DMS53 treated with DMSO at 0.1 percent for 48 hours (cell line): ENCODE measurements around the gene VKORC1L1.
"Not testable (repeated sequence)": the region's sequence is repeated elsewhere in the genome, so short reads cannot be mapped to it uniquely, and the experiment has no call there.

Source experiments
- DNase-seq: peaks from one replicate; lab custom pipeline; 2025; ENCODE audit not compliant: unreplicated experiment; lab: John Stamatoyannopoulos, UW

Gene VKORC1L1

DNA sequence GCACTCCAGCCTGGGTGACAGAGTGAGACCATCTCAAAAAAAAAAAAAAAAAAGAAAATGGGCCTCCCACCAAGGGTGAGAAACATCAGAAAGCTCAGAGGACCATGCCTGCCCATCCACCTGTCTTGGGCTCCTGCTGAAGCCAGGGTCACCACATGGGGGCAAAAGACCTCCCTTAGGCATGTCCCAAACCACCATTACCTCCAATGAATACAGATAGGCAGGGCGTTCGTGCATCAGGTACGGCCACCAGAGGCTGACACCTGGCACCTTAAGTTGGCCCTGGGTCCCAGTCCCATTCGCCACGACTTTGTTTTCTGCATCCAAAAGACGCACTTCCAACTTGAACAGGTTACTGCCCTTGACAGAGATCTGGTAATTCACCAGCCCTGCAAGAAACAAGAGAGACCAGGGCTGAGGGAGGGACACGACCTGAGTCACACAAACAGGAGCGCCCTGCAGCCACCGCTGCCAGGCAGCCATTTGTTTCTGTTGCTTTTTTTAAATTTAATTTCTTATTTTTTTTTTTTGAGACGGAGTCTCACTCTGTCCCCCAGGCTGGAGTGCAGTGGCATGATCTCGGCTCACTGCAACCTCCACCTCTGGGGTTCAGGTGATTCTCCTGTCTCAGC lies 103.1 kb downstream of the VKORC1L1 start:
- DNase-seq: no peak

DNA sequence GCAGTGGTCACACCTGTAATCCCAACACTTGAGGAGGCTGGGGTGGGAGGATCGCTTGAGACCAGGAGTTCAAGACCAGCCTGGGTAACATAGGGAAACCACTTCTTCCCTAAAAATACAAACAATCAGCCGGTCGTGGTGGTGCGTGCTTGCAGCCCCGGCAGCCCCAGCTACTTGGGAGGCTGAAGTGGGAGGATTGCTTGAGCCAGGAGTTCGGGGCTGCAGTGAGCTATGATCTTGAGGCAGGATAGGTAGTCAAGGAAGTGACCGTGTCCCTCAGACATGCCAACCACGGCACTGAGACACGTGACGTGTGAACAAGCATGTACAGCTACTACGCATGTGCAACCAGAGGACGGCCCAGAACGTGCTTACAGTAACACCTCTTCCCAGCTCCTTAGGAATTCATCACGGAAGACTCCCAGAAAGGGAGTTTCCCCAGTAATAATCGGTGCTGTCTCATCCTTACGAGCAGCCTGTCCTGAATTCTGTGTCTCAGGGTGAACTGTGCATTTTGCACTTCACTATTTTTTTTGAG lies 103.9 kb downstream of the VKORC1L1 start:
- DNase-seq: no peak

DNA sequence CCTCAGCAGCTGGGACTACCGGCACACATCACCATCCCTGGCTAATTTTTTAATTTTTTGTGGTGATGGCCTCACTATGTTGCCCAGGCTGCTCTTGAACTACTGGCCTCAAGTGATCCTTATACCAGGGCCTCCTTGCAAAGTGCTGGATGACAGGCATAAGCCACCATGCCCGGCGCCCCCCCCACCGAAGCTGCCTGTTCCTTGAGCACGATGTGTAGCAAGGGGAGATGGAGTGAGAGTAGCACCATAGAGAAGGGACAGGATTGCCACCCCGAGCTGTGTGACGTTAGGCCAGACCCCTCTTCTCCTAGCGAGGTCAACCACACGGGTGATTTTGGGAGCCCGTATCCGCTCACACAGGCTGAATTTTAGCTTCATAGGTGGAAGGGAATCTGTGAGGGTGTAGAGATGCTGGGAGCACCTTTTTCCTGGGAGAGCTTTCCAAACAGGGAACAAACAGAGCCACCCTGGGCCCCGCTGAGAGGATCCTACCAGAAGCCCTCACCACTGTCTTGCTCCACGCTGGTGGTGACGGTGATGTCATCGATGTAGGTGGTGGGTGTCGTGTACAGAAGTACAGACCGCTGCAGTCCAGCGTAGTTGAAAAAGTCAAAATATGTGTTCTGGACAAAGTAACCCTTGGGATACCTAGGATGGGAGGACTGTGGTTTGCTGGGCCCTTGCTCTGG lies 106.2 kb downstream of the VKORC1L1 start:
- no peak for DNase-seq

GRCh38 chr7:65979583-65980477 lies 107.0 kb downstream of the VKORC1L1 start:
- no peak for DNase-seq

DNA sequence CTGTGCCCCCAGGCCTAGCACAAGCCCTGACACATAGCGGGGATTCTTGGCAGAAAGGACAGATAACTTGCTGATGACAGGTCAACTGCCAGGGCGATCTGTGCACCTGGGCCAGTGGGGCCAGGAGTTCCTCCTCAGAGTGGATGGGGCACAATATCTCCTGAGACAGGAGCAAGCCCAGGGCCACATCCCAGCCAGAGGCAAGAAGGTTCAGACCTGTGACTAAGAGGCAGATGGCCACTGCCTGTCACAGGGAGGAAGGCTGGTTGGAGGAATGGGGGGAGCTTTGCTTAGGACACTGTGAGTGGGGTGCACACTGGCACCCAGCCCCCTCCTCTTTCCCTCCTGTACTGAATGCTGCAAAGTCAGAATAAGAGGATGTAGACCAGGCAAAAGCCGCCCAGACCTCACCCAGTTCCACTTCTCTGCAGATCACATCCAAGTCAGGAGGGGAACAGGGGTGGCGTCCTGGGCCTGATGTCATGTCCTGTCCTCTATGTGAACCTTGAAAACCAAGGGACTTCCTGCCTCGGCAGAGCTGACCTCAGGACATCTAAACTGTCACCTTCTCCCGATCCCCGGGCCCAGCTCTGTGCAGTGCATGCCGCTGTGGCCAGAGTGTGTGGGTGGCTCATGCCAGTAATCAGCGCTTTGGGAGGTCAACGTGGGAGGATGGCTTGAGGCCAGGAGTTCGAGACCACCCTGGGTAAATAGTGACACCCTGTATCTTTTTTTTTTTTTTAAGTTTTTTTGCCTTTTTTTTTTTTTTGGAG lies 107.8 kb downstream of the VKORC1L1 start:
- DNase-seq: no peak

DNA sequence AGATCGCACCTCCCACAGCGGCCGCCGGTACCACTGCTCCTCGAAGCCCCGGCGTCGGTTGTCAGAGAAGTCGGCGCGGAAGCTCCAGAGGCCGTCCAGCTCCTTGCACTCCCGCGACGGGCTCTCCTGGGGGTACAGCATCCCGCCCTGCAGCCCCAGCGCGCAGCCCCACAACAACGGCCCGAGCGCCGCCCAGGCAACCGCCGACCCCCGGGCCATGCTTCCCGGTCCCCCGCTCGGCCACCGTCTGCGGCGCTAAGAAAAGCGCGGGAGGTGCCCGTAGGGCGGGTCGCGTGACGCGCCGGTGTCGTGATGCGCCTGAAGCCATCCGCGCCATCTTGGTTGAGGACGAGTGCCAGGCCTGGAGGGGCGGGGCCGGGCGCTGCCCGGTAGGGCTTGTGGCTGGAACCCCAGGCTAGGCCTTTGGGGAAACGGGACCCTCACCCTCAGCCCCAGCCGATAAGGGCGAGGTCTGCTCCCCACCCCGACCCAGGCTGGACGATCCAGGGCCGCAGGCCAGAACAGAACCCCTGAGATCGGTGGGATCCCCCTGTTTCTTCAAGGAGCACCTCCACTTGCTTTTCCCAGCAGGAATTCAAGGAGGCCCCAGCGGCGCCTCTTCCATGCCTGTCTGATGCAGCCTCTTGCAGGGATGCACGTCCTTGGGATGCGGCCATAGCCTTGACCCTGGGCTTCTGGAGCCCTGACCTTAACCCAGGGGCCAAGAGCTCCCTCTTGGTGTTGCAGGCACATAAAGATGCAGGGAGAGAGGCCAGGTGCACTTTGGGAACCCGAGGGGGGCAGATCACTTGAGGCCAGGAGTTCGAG lies 109.3 kb downstream of the VKORC1L1 start, which contains the start of gene GUSB:
Gene GUSB, minus strand, starts transcription at position 249 of the 828 bp plus-strand sequence. Its CDS starts 30 bp downstream, at position 219.
- DNase-seq: peak; percentile 85

GRCh38 chr7:65983965-65984658 lies 111.2 kb downstream of the VKORC1L1 start:
- DNase-seq: no peak

DNA sequence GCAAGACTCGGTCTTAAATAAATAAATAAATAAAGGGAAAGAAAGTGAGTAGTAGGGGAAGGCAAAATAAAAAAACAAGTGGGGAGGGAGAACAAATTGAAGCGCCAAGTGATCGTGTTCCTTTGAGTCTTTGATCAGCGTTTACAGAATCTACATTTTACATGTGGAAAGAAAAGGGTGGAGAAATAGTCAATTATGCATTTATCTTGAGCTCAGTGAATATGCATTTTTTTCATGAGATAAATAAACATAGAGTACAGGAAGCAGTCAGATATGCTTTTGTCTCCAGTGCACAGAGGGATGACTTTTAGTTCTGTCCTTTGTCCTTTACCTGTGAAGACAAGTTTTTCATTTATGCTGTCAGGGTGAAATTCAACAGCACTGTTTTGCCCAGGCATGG lies 115.2 kb downstream of the VKORC1L1 start:
- no peak for DNase-seq

DNA sequence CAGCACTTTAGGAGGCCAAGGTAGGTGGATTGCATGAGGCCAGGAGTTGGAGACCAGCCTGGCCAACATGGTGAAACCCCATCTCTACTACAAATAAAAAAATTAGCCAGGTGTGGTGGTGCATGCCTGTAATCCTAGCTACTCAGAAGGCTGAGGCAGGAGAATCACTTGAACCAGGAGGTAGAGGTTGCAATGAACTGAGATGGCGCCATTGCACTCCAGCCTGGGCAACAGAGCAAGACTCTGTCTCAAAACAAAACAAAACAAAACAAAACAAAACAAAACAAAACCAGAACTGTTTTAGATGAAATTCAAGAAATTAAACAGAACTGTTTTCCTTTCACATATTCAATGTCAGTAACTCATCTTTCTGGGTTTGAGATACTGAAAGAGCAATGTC lies 115.6 kb downstream of the VKORC1L1 start:
- DNase-seq: not testable (repeated sequence)

GRCh38 chr7:65989694-65990080 lies 116.8 kb downstream of the VKORC1L1 start:
- no peak for DNase-seq

DNA sequence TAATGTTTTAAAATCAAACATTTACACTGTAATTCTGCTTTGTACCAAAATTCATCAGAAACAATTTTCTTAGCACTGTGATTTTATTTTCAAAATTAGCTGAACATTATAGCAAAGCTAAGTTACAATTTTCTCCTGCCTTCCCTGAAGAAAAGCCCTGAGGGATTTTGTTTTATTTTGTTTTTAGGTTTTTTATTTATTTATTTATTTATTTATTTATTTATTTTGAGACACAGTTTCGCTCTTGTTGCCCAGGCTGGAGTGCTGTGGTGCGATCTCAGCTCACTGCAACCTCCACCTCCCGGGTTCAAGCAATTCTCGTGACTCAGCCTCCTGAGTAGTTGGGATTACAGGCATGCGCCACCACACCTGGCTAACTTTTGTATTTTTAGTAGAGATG lies 119.0 kb downstream of the VKORC1L1 start:
- not testable (repeated sequence) for DNase-seq

- DNase-seq: no peak
Measured at GRCh38 chr7:65992526-65992925, 119.7 kb downstream of the VKORC1L1 start.

GRCh38 chr7:65994984-65995383 lies 122.1 kb downstream of the VKORC1L1 start:
- DNase-seq: not testable (repeated sequence)

DNA sequence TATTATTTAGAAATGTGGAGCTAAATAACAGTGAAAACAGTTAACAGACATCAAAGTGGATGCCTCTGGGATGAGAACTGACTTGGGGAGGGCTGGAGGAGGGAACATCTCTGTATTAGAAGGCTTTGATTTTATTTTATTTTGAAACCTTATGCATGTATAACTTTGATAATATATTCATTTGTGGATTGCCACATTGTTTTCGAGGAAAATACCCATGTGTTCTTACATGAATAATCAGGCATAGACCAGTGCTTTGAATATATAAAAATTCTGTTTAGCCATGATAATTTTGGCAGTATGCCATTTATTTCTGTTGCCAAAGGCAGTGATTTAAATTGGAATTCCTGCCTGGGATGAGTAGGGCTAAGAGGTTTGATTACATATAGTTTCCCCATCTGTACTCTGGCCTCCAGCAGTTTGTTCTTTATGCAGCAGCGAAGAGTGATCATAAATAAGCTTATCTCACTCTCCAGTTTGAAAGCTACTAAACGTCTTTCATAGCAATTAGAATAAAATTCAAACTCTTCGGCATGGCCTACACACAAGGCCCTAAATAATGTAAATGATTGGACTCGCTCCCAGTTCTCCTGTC lies 128.0 kb downstream of the VKORC1L1 start:
- DNase-seq: not testable (repeated sequence)

- DNase-seq: not testable (repeated sequence)
Measured at GRCh38 chr7:66005115-66005671, 132.3 kb downstream of the VKORC1L1 start.

- no peak for DNase-seq
Measured at GRCh38 chr7:66007232-66007631, 134.4 kb downstream of the VKORC1L1 start.
